Measurements from ENCODE around the gene PDZRN3.

PDZRN3 gene

GRCh38 chr3:73576999-73577461 is 47.7 kb downstream of the PDZRN3 start:
- Histone ChIP-seq H3K9ac (ENCODE audit: low read length) (no peak overlapping the region), H2AK5ac (ENCODE audit: low read length) (no peak overlapping the region), H2BK120ac (ENCODE audit: insufficient read depth, low read length, poor library complexity) (no peak overlapping the region), H3K79me1 (ENCODE audit: low read length) (no peaks in the 10 kb centered on the region), H3K79me2 (ENCODE audit: control insufficient read depth, insufficient read depth, low read length, poor library complexity) (peaks cover 3% of the 10 kb centered on the region), H3K4me3 (ENCODE audit: low read depth, low read length) (no peak overlapping the region), H2AFZ (ENCODE audit: insufficient read depth, low read length, poor library complexity) (no peak overlapping the region), H2BK12ac (ENCODE audit: low read length) (no peak overlapping the region), H3K27me3 (ENCODE audit: insufficient read depth, low read length) (no peaks in the 10 kb centered on the region), H3K14ac (ENCODE audit: low read length) (no peak overlapping the region), H2BK5ac (ENCODE audit: low read depth, low read length, poor library complexity) (no peak overlapping the region), H3K4me2 (ENCODE audit: low read length) (no peak overlapping the region), H3K23ac (ENCODE audit: low read length) (no peak overlapping the region), H4K8ac (ENCODE audit: low read depth, low read length) (no peak overlapping the region), H3K18ac (ENCODE audit: low read length) (no peak overlapping the region), H4K91ac (ENCODE audit: low read depth, low read length) (no peak overlapping the region), H3K9me3 (ENCODE audit: insufficient read depth, low read depth, low read length) (no peaks in the 10 kb centered on the region), H3K4me1 (ENCODE audit: control insufficient read depth in 1 of 2, insufficient read depth in 2 of 2, low read length in 2 of 2) (peaks cover 3 to 12% of the 10 kb centered on the region in 2 experiments), H4K12ac (ENCODE audit: low read depth, low read length) (no peak overlapping the region), H3K27ac (ENCODE audit: low read depth, low read length) (no peak overlapping the region), H3K4ac (ENCODE audit: low read depth, low read length) (no peak overlapping the region), H3K36me3 (ENCODE audit: control insufficient read depth in 1 of 2, insufficient read depth in 2 of 2, low read length in 2 of 2) (peaks cover 0 to 3% of the 10 kb centered on the region in 2 experiments)
- DNase-seq = no peak
- WGBS (ENCODE audit: extremely low coverage, insufficient coverage, insufficient read length) = no CpG with 5 or more reads among the region's 4 CpGs

- Histone ChIP-seq H3K79me1 (ENCODE audit: low read length) (peaks cover 1% of the 10 kb centered on the region), H3K4me1 (ENCODE audit: control insufficient read depth in 1 of 2, insufficient read depth in 2 of 2, low read length in 2 of 2) (peaks cover 3 to 16% of the 10 kb centered on the region in 2 experiments), H3K27ac (ENCODE audit: low read depth, low read length) (no peak overlapping the region), H4K12ac (ENCODE audit: low read depth, low read length) (no peak overlapping the region), H3K4me3 (ENCODE audit: low read depth, low read length) (no peak overlapping the region), H3K36me3 (ENCODE audit: control insufficient read depth in 1 of 2, insufficient read depth in 2 of 2, low read length in 2 of 2) (no peaks in the 10 kb centered on the region), H2BK12ac (ENCODE audit: low read length) (no peak overlapping the region), H3K14ac (ENCODE audit: low read length) (no peak overlapping the region), H2AFZ (ENCODE audit: insufficient read depth, low read length, poor library complexity) (no peak overlapping the region), H3K9ac (ENCODE audit: low read length) (no peak overlapping the region), H2BK120ac (ENCODE audit: insufficient read depth, low read length, poor library complexity) (no peak overlapping the region), H2AK5ac (ENCODE audit: low read length) (no peak overlapping the region), H3K4me2 (ENCODE audit: low read length) (no peak overlapping the region), H3K18ac (ENCODE audit: low read length) (no peak overlapping the region), H3K79me2 (ENCODE audit: control insufficient read depth, insufficient read depth, low read length, poor library complexity) (peaks cover 3% of the 10 kb centered on the region), H3K4ac (ENCODE audit: low read depth, low read length) (no peak overlapping the region), H3K27me3 (ENCODE audit: insufficient read depth, low read length) (no peaks in the 10 kb centered on the region), H3K23ac (ENCODE audit: low read length) (no peak overlapping the region), H3K9me3 (ENCODE audit: insufficient read depth, low read depth, low read length) (no peaks in the 10 kb centered on the region), H2BK5ac (ENCODE audit: low read depth, low read length, poor library complexity) (no peak overlapping the region), H4K91ac (ENCODE audit: low read depth, low read length) (no peak overlapping the region), H4K8ac (ENCODE audit: low read depth, low read length) (no peak overlapping the region)
- WGBS (ENCODE audit: extremely low coverage, insufficient coverage, insufficient read length) = no CpG with 5 or more reads among the region's 3 CpGs
- DNase-seq = no peak
Measured at GRCh38 chr3:73575953-73576352, 48.8 kb downstream of the PDZRN3 start.

- Histone ChIP-seq H4K12ac (ENCODE audit: low read depth, low read length) (no peak overlapping the region), H3K14ac (ENCODE audit: low read length) (no peak overlapping the region), H3K79me2 (ENCODE audit: control insufficient read depth, insufficient read depth, low read length, poor library complexity) (peaks cover 3% of the 10 kb centered on the region), H2AFZ (ENCODE audit: insufficient read depth, low read length, poor library complexity) (no peak overlapping the region), H3K4me3 (ENCODE audit: low read depth, low read length) (no peak overlapping the region), H2AK5ac (ENCODE audit: low read length) (no peak overlapping the region), H3K27me3 (ENCODE audit: insufficient read depth, low read length) (no peaks in the 10 kb centered on the region), H4K8ac (ENCODE audit: low read depth, low read length) (no peak overlapping the region), H3K9me3 (ENCODE audit: insufficient read depth, low read depth, low read length) (no peaks in the 10 kb centered on the region), H3K27ac (ENCODE audit: low read depth, low read length) (no peak overlapping the region), H3K4ac (ENCODE audit: low read depth, low read length) (no peak overlapping the region), H3K4me2 (ENCODE audit: low read length) (no peak overlapping the region), H3K23ac (ENCODE audit: low read length) (no peak overlapping the region), H3K4me1 (ENCODE audit: control insufficient read depth in 1 of 2, insufficient read depth in 2 of 2, low read length in 2 of 2) (peaks cover 4 to 17% of the 10 kb centered on the region in 2 experiments), H4K91ac (ENCODE audit: low read depth, low read length) (no peak overlapping the region), H2BK5ac (ENCODE audit: low read depth, low read length, poor library complexity) (no peak overlapping the region), H3K36me3 (ENCODE audit: control insufficient read depth in 1 of 2, insufficient read depth in 2 of 2, low read length in 2 of 2) (no peaks in the 10 kb centered on the region), H2BK12ac (ENCODE audit: low read length) (no peak overlapping the region), H2BK120ac (ENCODE audit: insufficient read depth, low read length, poor library complexity) (no peak overlapping the region), H3K9ac (ENCODE audit: low read length) (no peak overlapping the region), H3K79me1 (ENCODE audit: low read length) (peaks cover 1% of the 10 kb centered on the region), H3K18ac (ENCODE audit: low read length) (no peak overlapping the region)
- no CpG with 5 or more reads among the region's 2 CpGs for WGBS (ENCODE audit: extremely low coverage, insufficient coverage, insufficient read length)
- DNase-seq = no peak
Measured at GRCh38 chr3:73575519-73575918, 49.2 kb downstream of the PDZRN3 start.

GRCh38 chr3:73573204-73573603 is 51.5 kb downstream of the PDZRN3 start:
- H2BK5ac ChIP-seq (ENCODE audit: low read depth, low read length, poor library complexity) = no peak overlapping the region
- H3K9me3 ChIP-seq (ENCODE audit: insufficient read depth, low read depth, low read length) = no peaks in the 10 kb centered on the region
- no peak overlapping the region for H3K9ac ChIP-seq (ENCODE audit: low read length)
- H3K79me1 ChIP-seq (ENCODE audit: low read length) = peaks cover 8% of the 10 kb centered on the region
- H4K91ac ChIP-seq (ENCODE audit: low read depth, low read length) = no peak overlapping the region
- no peak overlapping the region for H2BK12ac ChIP-seq (ENCODE audit: low read length)
- H3K79me2 ChIP-seq (ENCODE audit: control insufficient read depth, insufficient read depth, low read length, poor library complexity) = peaks cover 6% of the 10 kb centered on the region
- H4K12ac ChIP-seq (ENCODE audit: low read depth, low read length) = no peak overlapping the region
- H2BK120ac ChIP-seq (ENCODE audit: insufficient read depth, low read length, poor library complexity) = no peak overlapping the region
- no peak overlapping the region for H2AFZ ChIP-seq (ENCODE audit: insufficient read depth, low read length, poor library complexity)
- peak overlapping the region; percentile 75 for H3K18ac ChIP-seq (ENCODE audit: low read length)
- H2AK5ac ChIP-seq (ENCODE audit: low read length) = no peak overlapping the region
- no peak overlapping the region for H3K23ac ChIP-seq (ENCODE audit: low read length)
- H3K4me2 ChIP-seq (ENCODE audit: low read length) = no peak overlapping the region
- H3K27ac ChIP-seq (ENCODE audit: low read depth, low read length) = peak overlapping the region; percentile 48
- no peak overlapping the region for H3K4ac ChIP-seq (ENCODE audit: low read depth, low read length)
- H4K8ac ChIP-seq (ENCODE audit: low read depth, low read length) = no peak overlapping the region
- H3K27me3 ChIP-seq (ENCODE audit: insufficient read depth, low read length) = no peaks in the 10 kb centered on the region
- H3K14ac ChIP-seq (ENCODE audit: low read length) = no peak overlapping the region
- H3K4me3 ChIP-seq (ENCODE audit: low read depth, low read length) = no peak overlapping the region
- WGBS (ENCODE audit: extremely low coverage, insufficient coverage, insufficient read length) = no CpG with 5 or more reads among the region's 2 CpGs
- peaks cover 16 to 34% of the 10 kb centered on the region in 2 experiments for H3K4me1 ChIP-seq (ENCODE audit: control insufficient read depth in 1 of 2, insufficient read depth in 2 of 2, low read length in 2 of 2)
- no peaks in the 10 kb centered on the region for H3K36me3 ChIP-seq (ENCODE audit: control insufficient read depth in 1 of 2, insufficient read depth in 2 of 2, low read length in 2 of 2)
- DNase-seq = no peak
